ENCODE measurements around the gene ZSWIM4. TPM values are rescaled to one million over a fixed set of nuclear protein-coding genes. Genes with fewer than 3 reads are reported as not detected.

ZSWIM4 gene
- total and polyA plus RNA-seq, 2 of the 13 experiments (the other 11 are each of a cell fraction or from before 2014, with no cell fraction given), result 0.33 to 0.86 TPM

GRCh38 chr19:13880059-13881043, 85.1 kb downstream of the ZSWIM4 start (continued):
- TF ChIP-seq ZNF710 (CRISPR knock-in tag; IDR thresholded peaks at IDR 0.05; ENCODE audit: borderline replicate concordance), result 0 out of 2 replicates have a peak, but pooled peaks have one; percentile 42
- TF ChIP-seq TMF1 (CRISPR knock-in tag; IDR thresholded peaks at IDR 0.05; ENCODE audit: low read depth), result 0 out of 2 replicates have a peak, but pooled peaks have one; percentile 38
- peak; percentile 64 for TF ChIP-seq CREM (IDR thresholded peaks at IDR 0.05)
- no peak for TF ChIP-seq CREM (CRISPR knock-in tag; IDR thresholded peaks at IDR 0.05)
- peak; percentile 52; the same call in 1 of the 2 replicates for TF ChIP-seq ETV5 (CRISPR knock-in tag; IDR thresholded peaks at IDR 0.05; ENCODE audit: borderline replicate concordance)
- peak; percentile 35; the same call in 1 of the 2 replicates for TF ChIP-seq ZNF543 (CRISPR knock-in tag; IDR thresholded peaks at IDR 0.05)
- peak; percentile 69 for TF ChIP-seq IKZF5 (CRISPR knock-in tag; IDR thresholded peaks at IDR 0.05)
- no peak for TF ChIP-seq ZNF446 (CRISPR knock-in tag; IDR thresholded peaks at IDR 0.05)
- TF ChIP-seq ZNF335 (CRISPR knock-in tag; IDR thresholded peaks at IDR 0.05), result peak; percentile 63; the same call in 1 of the 2 replicates
- no peak for TF ChIP-seq ZNF138 (CRISPR knock-in tag; IDR thresholded peaks at IDR 0.05; ENCODE audit: low read depth)
- TF ChIP-seq EEA1 (CRISPR knock-in tag; IDR thresholded peaks at IDR 0.05; ENCODE audit: borderline replicate concordance), result no peak
- TF ChIP-seq U2AF2 (IDR thresholded peaks at IDR 0.05; ENCODE audit: low read depth, low read length), result no peak
- no peak for TF ChIP-seq ZNF18 (CRISPR knock-in tag; IDR thresholded peaks at IDR 0.05; ENCODE audit: insufficient replicate concordance)
- TF ChIP-seq SIX1 (CRISPR knock-in tag; IDR thresholded peaks at IDR 0.05; ENCODE audit: borderline replicate concordance), result no peak
- TF ChIP-seq NONO (IDR thresholded peaks at IDR 0.05), result no peak
- peak; percentile 54; the same call in 1 of the 2 replicates for TF ChIP-seq NONO (CRISPR knock-in tag; conservative IDR thresholded peaks at IDR 0.05)
- no peak for TF ChIP-seq ZC3H13 (CRISPR knock-in tag; IDR thresholded peaks at IDR 0.05)
- TF ChIP-seq SIN3A (IDR thresholded peaks at IDR 0.05; ENCODE audit: borderline replicate concordance, low read depth, low read length), result 0 out of 2 replicates have a peak, but pooled peaks have one; percentile 30
- peak; percentile 82; the same call in 1 of the 2 replicates for TF ChIP-seq ZNF3 (CRISPR knock-in tag; IDR thresholded peaks at IDR 0.05)
- peak; percentile 62; the same call in 1 of the 2 replicates for TF ChIP-seq HNRNPL (IDR thresholded peaks at IDR 0.05; ENCODE audit: low read depth, low read length)
- 0 out of 2 replicates have a peak, but pooled peaks have one; percentile 51 for TF ChIP-seq ATF1 (CRISPR knock-in tag; IDR thresholded peaks at IDR 0.05)
- TF ChIP-seq ZNF281 (CRISPR knock-in tag; IDR thresholded peaks at IDR 0.05; ENCODE audit: borderline replicate concordance), result peak; percentile 79; the same call in 1 of the 2 replicates
